ENCODE results near the gene DLGAP1.

The DLGAP1 gene

GRCh38 chr18:3867236-3867635 lies 587.9 kb downstream of the DLGAP1 start:
- no peak for DNase-seq (ENCODE audit: low spot score)

GRCh38 chr18:3864669-3865298 lies 590.3 kb downstream of the DLGAP1 start:
- DNase-seq (ENCODE audit: low spot score): no peak

DNA sequence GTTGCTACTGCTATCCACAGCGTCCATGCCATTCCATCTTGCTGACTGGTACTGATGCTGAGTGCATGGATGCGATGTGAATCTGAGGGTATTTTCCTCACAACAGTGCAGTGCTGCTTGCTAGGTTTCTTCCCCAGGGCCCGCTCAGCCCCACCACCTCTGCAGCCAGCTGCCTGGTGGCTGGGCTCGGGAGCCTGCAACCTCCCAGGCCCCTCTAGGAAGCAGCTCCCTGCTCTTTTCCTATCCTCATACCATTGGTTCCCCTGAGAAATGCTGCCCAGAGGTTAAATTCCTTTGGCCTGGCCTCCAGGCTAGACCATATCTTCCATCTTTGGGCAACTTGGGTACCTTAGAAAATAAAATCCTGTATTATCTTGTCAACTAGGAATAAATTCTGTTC lies 591.5 kb downstream of the DLGAP1 start:
- no peak for DNase-seq (ENCODE audit: low spot score)

DNA sequence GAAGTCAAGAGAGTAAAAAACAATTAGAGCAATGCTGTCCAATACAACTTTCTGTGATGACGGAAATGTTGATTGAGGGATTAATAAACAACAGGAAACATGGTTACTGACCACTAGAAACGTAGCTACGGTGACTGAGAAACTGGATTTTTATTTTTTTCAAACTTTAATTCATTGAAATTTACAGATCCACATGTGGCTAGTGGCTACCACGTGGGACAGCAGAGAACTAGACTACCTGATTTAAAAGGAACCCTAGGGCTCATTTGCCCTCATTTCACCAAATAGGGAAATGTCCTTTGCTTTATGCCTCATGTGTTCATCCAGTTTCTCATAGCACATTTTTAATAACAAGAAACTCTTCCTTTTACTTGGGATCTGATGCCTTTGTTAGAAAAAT lies 592.1 kb downstream of the DLGAP1 start:
- DNase-seq (ENCODE audit: low spot score): no peak

- DNase-seq (ENCODE audit: low spot score): no peak
Observed at GRCh38 chr18:3861495-3861894, 593.6 kb downstream of the DLGAP1 start.

GRCh38 chr18:3857544-3857943 lies 597.6 kb downstream of the DLGAP1 start:
- DNase-seq (ENCODE audit: low spot score): no peak

DNA sequence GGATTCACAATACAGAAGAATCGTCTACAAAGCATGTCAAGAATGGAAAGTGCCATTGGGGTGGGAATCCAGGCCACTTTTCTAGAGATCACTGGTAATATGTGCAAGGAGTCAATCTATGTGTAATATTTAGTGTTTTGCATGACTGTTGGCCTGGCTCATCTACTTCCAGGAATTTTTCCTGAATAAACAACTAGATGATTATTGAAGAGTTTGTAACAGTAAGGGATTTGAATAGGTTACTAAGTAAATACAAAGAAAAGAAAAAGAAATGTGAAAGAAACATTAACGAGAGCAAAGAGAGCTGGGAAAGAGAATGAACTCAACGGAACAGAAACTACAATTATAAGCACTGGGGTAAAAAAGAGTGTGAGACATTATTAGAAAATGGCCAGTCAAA lies 599.1 kb downstream of the DLGAP1 start:
- DNase-seq (ENCODE audit: low spot score): no peak

- no peak for DNase-seq (ENCODE audit: low spot score)
Observed at GRCh38 chr18:3852321-3852720, 602.8 kb downstream of the DLGAP1 start.

DNA sequence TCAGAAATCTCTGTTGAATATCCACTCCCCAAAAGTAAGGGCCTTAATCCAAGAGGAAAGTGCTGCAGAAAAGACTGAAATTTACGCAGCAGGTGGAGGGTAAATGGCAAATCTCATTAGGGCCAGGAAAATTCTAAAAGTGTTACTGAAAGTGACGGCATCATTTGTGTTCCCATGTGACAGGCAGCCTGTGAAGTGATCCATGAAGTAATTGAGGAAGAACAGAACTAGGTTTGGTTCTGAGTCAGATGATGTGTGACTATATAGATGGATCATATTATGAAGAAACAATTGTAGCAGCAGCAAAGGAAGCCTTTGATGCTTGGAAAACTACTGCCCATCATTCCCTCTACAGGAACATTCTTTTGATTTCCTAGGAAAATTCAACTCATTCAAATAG lies 603.9 kb downstream of the DLGAP1 start:
- no peak for DNase-seq (ENCODE audit: low spot score)

DNA sequence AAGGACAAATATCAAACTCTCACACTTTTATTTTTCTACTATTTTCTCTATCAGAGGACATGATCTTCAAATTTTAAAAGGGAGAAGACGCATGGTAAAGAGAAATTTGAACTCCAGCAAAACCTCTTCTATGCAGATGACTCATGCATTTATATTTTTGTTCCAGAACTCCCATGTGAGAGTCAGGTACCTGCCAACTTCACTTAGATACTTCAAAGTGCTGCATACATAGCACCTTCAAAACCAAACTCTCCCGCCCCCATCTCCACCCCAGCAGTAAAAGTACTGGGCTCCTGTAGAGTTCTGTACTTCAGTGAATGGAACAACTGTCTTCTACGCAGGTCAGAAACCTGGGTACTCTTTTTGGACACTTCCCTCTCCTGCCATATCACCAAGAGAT lies 606.8 kb downstream of the DLGAP1 start:
- DNase-seq (ENCODE audit: low spot score): no peak

GRCh38 chr18:3845161-3845560 lies 609.9 kb downstream of the DLGAP1 start:
- DNase-seq (ENCODE audit: low spot score): no peak

- no peak for DNase-seq (ENCODE audit: low spot score)
Observed at GRCh38 chr18:3842844-3843243, 612.3 kb downstream of the DLGAP1 start.

DNA sequence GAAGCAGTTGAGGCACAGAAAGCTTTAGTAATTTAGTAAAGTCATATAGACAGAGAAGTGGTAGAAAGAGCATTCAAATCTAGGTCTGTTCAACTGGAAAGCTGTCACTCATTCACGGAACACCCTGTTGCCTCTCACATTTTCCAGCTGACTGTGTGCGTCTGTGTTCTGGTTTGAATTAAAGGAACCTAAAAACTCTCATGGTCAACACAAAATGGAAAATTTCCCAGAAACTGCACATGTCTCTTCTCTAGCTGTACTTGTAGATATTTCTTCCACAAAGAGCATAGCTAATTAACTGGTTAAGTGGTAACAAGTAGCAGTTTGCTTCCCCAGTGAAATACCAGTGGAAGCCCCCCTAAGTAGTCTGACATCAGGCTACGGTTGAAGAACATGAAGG lies 614.3 kb downstream of the DLGAP1 start:
- no peak for DNase-seq (ENCODE audit: low spot score)

GRCh38 chr18:3839581-3839981 lies 615.5 kb downstream of the DLGAP1 start:
- no peak for DNase-seq (ENCODE audit: low spot score)

- DNase-seq (ENCODE audit: low spot score): no peak
Observed at GRCh38 chr18:3836483-3837335, 618.4 kb downstream of the DLGAP1 start.

GRCh38 chr18:3832025-3832638 lies 623.0 kb downstream of the DLGAP1 start:
- DNase-seq (ENCODE audit: low spot score): no peak

- no peak for DNase-seq (ENCODE audit: low spot score)
Observed at GRCh38 chr18:3830604-3831003, 624.5 kb downstream of the DLGAP1 start.

DNA sequence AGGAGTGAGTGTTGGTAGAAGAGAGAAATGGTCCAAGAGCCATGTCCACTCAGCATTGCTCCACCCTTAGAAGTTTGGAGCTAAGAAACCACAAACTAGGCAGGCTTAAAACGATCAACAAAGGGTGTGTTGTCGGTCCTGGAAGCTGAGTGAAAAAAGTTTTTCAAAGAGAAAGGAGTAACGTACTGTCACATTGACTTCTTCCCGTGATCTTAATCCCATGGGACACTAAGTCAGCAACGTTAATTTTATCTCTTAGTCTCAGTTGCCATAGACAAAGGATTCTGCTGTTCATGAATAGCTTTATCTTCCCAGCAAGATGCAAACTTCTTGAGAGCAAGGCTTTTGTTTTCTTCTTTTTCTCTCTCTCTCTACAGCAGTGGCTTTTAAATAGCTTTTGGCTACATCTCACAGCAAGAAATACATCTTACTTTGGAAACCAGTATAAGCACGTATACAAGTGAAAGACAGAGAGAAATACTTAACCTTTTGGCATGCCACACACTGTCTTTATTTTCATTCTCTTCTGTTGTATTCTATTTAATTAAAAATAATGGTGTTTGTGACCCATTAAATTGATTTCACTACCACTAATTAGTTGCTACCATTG lies 627.8 kb downstream of the DLGAP1 start:
- no peak for DNase-seq (ENCODE audit: low spot score)

GRCh38 chr18:3826021-3826420 lies 629.1 kb downstream of the DLGAP1 start:
- DNase-seq (ENCODE audit: low spot score): no peak

- DNase-seq (ENCODE audit: low spot score): no peak
Observed at GRCh38 chr18:3824101-3824500, 631.0 kb downstream of the DLGAP1 start.

DNA sequence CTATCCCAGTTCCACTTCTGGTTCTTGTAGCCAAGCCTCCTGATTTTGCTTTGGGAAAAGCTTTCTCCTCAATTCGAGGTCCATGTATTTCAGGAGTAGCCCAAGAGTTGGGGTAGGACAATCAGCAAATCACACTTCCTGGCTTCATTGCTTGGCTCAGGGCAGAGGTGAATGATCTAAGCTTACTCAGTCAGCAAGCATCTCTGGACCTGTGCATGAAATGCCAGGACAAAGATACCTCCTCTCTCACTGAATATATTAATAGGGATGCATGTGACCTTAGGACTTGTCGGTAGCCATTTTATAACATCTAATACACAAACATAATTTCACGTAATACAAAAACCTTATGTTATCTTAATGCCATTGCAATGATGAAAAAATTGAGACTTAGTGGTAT lies 632.0 kb downstream of the DLGAP1 start:
- DNase-seq (ENCODE audit: low spot score): no peak

DNA sequence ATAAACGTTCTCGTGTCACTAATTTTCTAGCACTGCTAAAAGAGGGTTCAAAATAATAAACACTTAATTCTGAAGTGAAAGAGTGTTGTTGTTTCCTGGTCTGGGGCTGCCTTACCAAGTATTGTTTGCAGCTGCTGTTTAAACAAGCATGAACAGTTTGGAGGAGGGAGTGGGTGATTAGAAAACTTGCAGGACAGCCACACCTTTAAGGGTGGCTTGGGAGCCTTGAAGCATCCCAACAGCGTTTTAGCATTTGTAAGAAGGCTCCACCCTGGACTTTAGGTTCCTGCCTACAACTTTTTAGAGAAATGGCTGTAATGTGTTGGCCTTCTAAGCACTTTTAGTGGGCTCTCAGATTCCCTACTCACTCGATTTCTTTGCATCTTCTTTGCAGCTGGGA lies 633.6 kb downstream of the DLGAP1 start:
- DNase-seq (ENCODE audit: low spot score): no peak

GRCh38 chr18:3819961-3820360 lies 635.1 kb downstream of the DLGAP1 start:
- no peak for DNase-seq (ENCODE audit: low spot score)

Data from left forelimb (tissue), 1 donor.